SK-MEL-5 (cell line): ENCODE data around the gene CTNND2. TPM values are rescaled to one million over a fixed set of nuclear protein-coding genes. Genes with fewer than 3 reads are reported as not detected.
"Not testable (repeated sequence)": the region's sequence is repeated elsewhere in the genome, so short reads cannot be mapped to it uniquely, and the experiment has no call there.

ENCODE experiments used
- DNase-seq: peaks from one replicate; pipeline ENCODE4 v3.0.0-alpha.2; 2016; ENCODE audit warnings: low read depth, low spot score
- in situ Hi-C: cut with HindIII; loops from 2 replicates; pipeline ENCODE4 v1.10.0; 2016; ENCODE audit warnings: low sequenced_read_pairs, high pct_unique_total_duplicates, low pct_unique_long_range_greater_than_20kb
- total RNA-seq: library from RNA; depleted of rRNA; stranded (reverse); fragments of >200 nt; shearing (Covaris generic); gene quantifications from 2 replicates; pipeline ENCODE4 v1.2.3, GENCODE V29; 2014

Gene CTNND2
- total RNA-seq, 1 experiment from 2014 or later: 0.85 TPM

- no peak for DNase-seq
- in situ Hi-C loops: no loop called here
These were observed 540.5 kb downstream of the CTNND2 start for GRCh38 chr5:11363631-11364178.

DNA sequence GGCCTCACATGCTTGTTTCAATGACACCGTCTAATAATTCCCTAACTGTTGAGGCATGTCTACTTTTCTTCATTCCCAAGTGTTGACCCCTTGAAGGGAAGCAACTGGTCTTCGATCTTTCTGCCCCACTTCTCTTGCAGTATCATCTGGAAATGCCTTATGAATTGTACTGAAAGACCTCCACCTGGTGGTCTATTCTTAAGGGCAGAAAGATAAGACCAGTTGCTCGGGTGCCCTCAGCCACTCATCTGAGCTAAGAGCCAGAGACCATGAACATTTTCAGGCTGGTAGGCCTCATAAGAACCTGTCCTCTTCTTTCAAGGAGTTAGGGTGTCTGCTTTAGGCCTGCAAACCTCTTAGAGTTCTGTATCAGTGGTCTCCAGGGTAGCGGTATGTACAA, 542.5 kb downstream of the CTNND2 start:
- in situ Hi-C loops: no loop called here
- DNase-seq: no peak

DNA sequence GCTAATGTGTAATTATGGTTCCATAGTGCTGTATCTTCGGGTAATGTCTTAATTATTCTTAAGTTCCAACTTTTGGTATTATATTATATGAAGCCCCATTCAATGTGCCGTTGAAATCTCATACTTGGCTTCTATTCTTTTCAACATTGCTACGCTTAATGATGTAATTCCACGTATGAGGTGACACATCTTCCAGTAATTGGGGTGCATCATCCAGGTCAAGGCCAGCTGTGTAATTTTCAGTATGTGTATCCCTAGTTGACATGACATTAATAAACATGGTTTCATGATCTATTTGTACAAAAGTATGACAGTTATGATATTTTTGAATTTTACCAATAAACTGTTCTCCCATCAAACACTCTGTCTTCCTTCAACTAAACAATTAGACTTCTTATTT, 546.3 kb downstream of the CTNND2 start:
- DNase-seq: no peak
- in situ Hi-C loops: no loop called here

- in situ Hi-C loops: no loop called here
These were observed 548.8 kb downstream of the CTNND2 start for GRCh38 chr5:11355491-11355890.

GRCh38 chr5:11346336-11346735, 557.9 kb downstream of the CTNND2 start:
- DNase-seq: no peak
- in situ Hi-C loops: no loop called here

More at GRCh38 chr5:11355491-11355890, 548.8 kb downstream of the CTNND2 start:
- no peak for DNase-seq

- DNase-seq: peak; percentile 17
- in situ Hi-C loops: no loop called here
These were observed 568.1 kb downstream of the CTNND2 start for GRCh38 chr5:11335881-11336760.

- in situ Hi-C loops: no loop called here
- peak; percentile 56 for DNase-seq
These were observed 569.8 kb downstream of the CTNND2 start for GRCh38 chr5:11334404-11334803.

- DNase-seq: no peak
- in situ Hi-C loops: no loop called here
These were observed 574.6 kb downstream of the CTNND2 start for GRCh38 chr5:11329679-11330078.

DNA sequence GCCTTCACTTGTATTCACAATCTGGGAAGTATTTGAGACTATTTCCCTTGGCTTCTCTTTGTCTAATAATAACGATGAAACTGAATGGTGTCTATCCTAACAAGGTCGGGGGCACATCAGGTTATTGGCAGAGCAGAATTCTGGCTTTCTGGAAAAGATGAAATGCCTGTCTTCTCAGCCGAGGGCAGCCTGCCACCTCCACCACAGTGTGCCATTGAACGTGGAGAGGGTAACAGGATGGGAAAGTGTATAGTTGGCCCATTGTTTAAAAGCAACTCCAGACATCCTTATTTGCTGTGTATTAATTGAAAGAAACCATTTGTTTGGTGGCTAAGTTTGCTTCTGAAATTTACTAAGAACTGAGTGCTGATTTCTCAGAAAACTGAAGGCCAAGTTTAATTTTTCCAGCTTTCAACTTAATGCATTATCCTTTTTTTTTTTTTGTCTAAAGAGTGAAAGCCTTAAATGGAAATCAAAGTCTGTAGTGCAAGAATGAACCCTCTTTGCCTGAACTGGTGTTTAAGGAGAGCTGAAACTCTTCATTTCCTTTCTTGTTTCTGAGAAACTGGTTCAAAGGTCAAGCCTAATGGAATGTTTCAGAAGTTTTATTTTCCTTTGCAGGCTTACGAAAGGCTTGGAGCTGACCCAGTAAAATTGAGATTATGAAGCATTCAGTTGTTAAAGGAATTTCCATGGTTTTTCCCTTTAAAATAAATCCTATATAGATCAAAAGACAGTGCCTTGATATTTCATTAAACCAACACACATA, 579.5 kb downstream of the CTNND2 start:
- in situ Hi-C loops: no loop called here
- DNase-seq: no peak

- no peak for DNase-seq
- in situ Hi-C loops: no loop called here
These were observed 580.5 kb downstream of the CTNND2 start for GRCh38 chr5:11323761-11324160.

- in situ Hi-C loops: no loop called here
- DNase-seq: no peak
These were observed 582.1 kb downstream of the CTNND2 start for GRCh38 chr5:11322133-11322532.

DNA sequence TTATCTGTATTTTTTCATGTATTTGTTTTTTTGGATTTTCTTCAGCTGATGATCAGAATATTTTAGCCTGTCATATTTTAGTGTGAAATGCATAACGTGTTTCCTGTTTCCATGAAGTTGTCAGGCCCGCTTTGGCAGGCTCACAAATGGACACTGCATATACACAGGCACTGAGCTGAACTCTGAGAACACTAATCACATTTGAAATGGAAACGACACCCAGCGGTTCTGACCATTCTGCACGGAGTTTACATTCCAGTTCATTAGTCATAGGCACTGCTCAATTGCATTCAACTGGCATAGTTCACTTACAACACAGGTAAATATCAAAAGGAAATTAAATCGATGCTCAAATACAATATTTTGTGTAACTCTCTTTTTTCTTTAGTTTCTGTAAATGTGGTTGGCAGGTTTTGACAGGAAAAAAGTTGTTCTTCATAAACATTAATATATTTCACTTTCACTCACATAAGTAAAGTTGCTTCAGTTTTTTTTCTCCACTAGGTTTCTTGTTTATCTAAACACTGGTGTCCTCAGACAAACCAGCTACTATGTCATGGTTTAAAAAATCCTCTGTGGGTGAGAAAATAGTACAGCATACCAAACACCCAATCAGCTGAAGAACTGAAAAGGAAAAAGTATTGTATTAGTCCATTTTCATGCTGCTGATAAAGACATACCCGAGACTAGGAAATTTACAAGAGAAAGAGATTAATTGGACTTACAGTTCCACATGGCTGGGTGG, 584.2 kb downstream of the CTNND2 start:
- no peak for DNase-seq
- in situ Hi-C loops: no loop called here

DNA sequence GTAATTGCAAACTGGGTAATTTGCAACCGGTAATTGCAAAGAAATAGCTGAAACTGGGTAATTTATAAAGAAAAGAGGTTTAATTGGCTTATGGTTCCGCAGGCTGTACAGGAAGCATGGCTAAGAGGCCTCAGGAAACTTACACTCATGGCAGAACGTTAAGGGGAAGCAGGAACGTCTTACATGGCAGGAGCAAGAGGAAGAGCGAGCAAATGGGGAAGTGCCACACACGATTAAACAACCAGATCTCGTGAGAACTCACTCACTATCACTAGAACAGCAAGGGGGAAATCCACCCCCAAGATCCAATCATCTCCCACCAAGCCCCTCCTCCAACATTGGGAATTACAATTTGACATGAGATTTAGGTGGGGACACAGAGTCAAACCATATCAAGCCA, 590.6 kb downstream of the CTNND2 start:
- DNase-seq, in situ Hi-C loops: not testable (repeated sequence)

DNA sequence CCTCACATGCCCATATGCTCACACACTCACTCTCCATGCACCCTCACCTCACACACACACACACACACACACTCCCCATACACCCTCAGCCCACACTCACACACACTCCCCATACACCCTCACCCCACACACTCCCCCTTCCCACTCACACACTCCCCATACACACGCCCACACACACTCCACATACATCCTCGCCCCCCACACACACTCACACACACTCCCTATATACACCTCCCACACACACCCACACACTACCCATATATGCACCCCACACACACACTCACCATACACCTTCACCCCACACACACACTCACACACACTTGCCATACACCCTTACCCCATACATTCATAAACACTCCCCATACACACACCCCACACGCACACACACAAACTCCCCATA, 592.5 kb downstream of the CTNND2 start:
- in situ Hi-C loops: no loop called here
- no peak for DNase-seq

GRCh38 chr5:11311272-11311671, 593.0 kb downstream of the CTNND2 start:
- no peak for DNase-seq
- in situ Hi-C loops: no loop called here

GRCh38 chr5:11310158-11310557, 594.1 kb downstream of the CTNND2 start:
- in situ Hi-C loops: no loop called here
- DNase-seq: no peak

DNA sequence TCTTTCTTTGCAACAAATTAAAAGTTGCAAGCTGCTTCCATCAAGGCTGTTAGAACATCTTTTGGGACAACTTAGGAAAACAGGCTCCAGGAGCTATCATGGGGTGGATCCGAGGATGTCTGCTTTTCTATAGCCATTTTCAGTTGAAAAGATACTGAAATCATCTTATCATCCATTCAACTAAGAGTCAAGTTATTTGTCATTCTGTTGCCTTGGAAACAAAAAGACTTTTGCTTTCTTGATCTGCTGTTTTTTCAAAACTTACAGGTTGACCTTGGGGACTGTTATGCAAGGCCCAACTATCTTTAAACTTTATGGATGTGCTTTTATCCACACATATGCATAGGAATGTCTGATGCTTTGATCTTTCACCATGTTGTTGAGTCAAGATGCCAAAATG, 597.9 kb downstream of the CTNND2 start:
- no peak for DNase-seq
- in situ Hi-C loops: no loop called here

DNA sequence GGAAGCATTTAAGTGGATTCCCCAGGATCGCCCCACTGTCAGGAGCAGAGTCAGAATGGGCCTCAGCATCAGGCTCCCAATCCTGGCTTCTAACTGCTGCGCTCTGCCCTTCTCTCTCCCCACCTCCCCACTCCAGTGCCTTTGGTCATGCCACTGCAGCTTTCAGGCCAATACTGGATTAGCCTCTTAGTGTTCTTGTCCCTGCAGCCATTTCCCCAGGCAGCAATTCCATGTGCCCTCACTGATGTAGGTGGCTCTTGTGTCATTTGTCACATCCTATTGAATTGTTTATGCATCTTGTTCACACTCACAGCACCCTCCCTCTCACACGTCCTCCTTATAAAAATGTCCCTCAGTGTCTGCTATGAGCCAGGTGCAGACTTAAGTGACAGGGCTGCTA, 599.0 kb downstream of the CTNND2 start:
- no peak for DNase-seq
- in situ Hi-C loops: no loop called here
